Stimulated activated CD4-positive, alpha-beta T cell treated with anti-CD3 and anti-CD28 coated beads, Interleukin-2, amount 100 ng/mL, for 48 hours (primary cell): ENCODE data around the gene UBE2Q2.

Source experiments
- DNase-seq, 2 donors: peaks; one replicate each; pipeline ENCODE4 v3.0.0-alpha.2; 2020

The UBE2Q2 gene

GRCh38 chr15:75928680-75929608 is 85.7 kb downstream of the UBE2Q2 start:
- DNase-seq = no peak

- no peak for DNase-seq
Measured at GRCh38 chr15:75929799-75930565, 86.7 kb downstream of the UBE2Q2 start.

DNA sequence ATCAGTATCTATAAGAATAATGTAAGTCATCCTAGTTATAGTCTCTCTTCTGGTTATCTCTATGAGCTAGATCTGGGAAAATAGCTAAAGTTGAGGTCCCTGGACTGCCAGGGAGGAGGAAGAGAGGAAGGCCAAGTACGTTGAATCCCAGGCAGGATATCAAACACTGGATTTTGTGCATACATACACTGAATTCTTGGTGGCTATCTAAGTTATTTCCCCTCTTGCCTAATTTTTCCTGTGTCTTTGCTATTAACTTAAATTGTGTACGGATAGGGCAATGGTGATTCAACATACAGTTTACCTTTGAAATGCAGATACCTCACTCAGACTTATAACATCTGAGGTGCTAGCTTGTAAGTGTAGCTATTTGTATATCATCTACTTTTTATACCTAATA is 87.6 kb downstream of the UBE2Q2 start:
- no peak for DNase-seq

DNA sequence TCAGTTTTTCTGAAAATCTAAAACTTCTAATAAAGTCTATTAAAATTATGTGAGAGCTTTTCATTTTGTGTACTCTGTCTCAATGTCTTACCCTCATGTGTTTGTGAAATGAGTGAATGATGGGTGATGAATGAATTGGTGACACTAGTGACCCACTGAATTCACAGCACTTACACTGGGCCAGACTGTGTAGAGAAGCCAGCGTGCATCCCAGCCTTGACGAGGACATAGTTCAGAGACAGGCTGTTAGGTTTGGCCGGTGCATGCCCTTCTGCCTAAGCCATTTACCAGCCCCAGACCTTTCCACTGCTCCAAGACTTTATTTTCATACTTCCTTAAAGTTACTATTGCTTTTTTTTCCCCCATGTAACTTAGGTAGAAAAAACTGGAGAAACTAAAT is 99.2 kb downstream of the UBE2Q2 start:
- no peak for DNase-seq

- no peak for DNase-seq
Measured at GRCh38 chr15:75943246-75943645, 100.0 kb downstream of the UBE2Q2 start.

DNA sequence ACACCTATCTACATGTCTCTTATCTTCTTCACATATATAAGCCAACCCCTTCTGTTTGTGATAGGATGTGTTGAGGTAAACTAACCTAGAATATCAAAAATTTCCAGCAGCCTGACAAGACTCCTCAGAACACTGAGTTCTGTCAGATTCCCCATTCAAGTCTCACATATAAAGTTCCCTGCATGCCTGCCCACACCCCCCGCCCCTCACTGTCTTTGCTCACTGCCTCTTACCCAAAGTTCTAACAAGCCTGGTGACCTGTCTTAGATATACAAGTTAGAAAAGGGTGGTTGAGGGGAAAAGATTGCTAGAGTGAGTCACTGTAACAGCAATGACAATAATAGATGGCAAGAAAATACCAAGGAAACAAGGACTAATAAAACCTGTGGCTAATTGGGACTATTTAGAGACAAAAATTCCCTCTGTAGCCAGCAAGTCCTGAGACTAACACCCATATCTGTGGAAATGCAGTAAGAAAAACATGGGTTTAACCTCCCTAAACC is 100.5 kb downstream of the UBE2Q2 start:
- no peak for DNase-seq

GRCh38 chr15:75945953-75946352 is 102.7 kb downstream of the UBE2Q2 start:
- no peak for DNase-seq

- DNase-seq = no peak
Measured at GRCh38 chr15:75947092-75947491, 103.8 kb downstream of the UBE2Q2 start.

DNA sequence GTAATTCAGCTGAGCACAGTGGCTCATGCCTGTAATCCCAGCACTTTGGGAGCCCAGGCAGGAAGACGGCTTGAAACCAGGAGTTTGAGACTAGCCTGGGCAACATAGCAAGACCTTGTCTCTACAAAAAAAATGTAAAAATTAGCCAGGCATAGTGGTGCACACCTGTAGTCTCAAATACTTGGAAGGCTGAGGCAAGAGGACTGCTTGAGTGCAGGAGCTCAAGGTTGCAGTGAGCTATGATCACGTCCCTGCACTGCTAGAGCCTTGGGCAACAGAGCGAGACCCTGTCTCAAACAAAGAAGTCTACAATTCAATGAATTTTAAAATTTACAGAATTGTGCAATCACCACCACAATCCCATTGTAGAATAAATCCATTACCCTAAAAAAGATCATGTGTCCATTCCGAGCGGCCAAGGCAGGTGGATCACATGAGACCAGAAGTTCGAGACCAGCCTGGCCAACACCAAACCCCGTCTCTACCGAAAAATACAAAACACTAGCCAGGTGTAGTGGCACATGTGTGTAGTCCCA is 105.6 kb downstream of the UBE2Q2 start:
- no peak for DNase-seq
